Measurements from ENCODE around the gene CAPG. TPM values are rescaled to one million over a fixed set of nuclear protein-coding genes. Genes with fewer than 3 reads are reported as not detected.

The CAPG gene
- polyA plus RNA-seq, 2 of the 4 experiments (the other 2 are of a cell fraction): 57.5 to 81.0 TPM

- no peak overlapping the region for H3K27ac ChIP-seq
- ATAC-seq (no peak), DNase-seq (ENCODE audit: low read depth in 1 of 2, low spot score in 1 of 2) (no peak), FAIRE-seq (no peak)
- H3K4me1 ChIP-seq: peaks cover 6% of the 10 kb centered on the region; the same call in 2 of the 3 replicates
- no peaks in the 10 kb centered on the region for H3K9me3 ChIP-seq
- POLR2A ChIA-PET: interaction anchor here (1.1 kb wide), 1 partner anchor 150 kb away, joined by 3 read pairs; the partner anchor contains the start of gene MAT2A
- H3K4me3 ChIP-seq: no peak overlapping the region
- no peak overlapping the region for H3K4me2 ChIP-seq
- CTCF ChIA-PET: interaction anchor here (0.7 to 8.4 kb wide), 17 partner anchors 9 to 318 kb away, joined by 3 to 189 read pairs (median 3); no protein-coding TSS in a partner anchor
- WGBS (ENCODE audit: missing lambda C conversion rate): 81% methylated on average over 9 of the region's 9 CpGs
- TF ChIP-seq SMC3 (IDR thresholded peaks at IDR 0.05) (no peak), RARB (CRISPR knock-in tag; IDR thresholded peaks at IDR 0.05) (no peak), CHD4 (IDR thresholded peaks at IDR 0.05; ENCODE audit: borderline replicate concordance) (no peak), BCL3 (IDR thresholded peaks at IDR 0.05) (no peak), HDAC2 (IDR thresholded peaks at IDR 0.05) (no peak), TP53 (CRISPR knock-in tag; IDR thresholded peaks at IDR 0.05) (no peak), CHD2 (IDR thresholded peaks at IDR 0.05; ENCODE audit: low read length, partially characterized antibody) (no peak), CBX2 (IDR thresholded peaks at IDR 0.05; ENCODE audit: borderline replicate concordance, low read depth) (no peak), ATOH8 (CRISPR knock-in tag; IDR thresholded peaks at IDR 0.05; ENCODE audit: low read depth) (no peak), ZNF302 (CRISPR knock-in tag; IDR thresholded peaks at IDR 0.05) (no peak), BHLHE40 (IDR thresholded peaks at IDR 0.05; ENCODE audit: low read depth, low read length) (no peak), HEYL (CRISPR knock-in tag; IDR thresholded peaks at IDR 0.05) (no peak), RAD21 (conservative IDR thresholded peaks at IDR 0.05 in 1 of 2, IDR thresholded peaks at IDR 0.05 in 1 of 2) (no peak), NPAS2 (CRISPR knock-in tag; IDR thresholded peaks at IDR 0.05; ENCODE audit: borderline replicate concordance) (no peak), RCOR1 (IDR thresholded peaks at IDR 0.05; ENCODE audit: low read depth, low read length) (no peak), ZFP36 (IDR thresholded peaks at IDR 0.05; ENCODE audit: borderline replicate concordance, partially characterized antibody) (no peak), MAZ (IDR thresholded peaks at IDR 0.05; ENCODE audit: borderline replicate concordance, low read depth, low read length) (no peak), RNF2 (IDR thresholded peaks at IDR 0.05; ENCODE audit: borderline replicate concordance, low read depth) (no peak)
- TF ChIP-seq, protein P1, sequence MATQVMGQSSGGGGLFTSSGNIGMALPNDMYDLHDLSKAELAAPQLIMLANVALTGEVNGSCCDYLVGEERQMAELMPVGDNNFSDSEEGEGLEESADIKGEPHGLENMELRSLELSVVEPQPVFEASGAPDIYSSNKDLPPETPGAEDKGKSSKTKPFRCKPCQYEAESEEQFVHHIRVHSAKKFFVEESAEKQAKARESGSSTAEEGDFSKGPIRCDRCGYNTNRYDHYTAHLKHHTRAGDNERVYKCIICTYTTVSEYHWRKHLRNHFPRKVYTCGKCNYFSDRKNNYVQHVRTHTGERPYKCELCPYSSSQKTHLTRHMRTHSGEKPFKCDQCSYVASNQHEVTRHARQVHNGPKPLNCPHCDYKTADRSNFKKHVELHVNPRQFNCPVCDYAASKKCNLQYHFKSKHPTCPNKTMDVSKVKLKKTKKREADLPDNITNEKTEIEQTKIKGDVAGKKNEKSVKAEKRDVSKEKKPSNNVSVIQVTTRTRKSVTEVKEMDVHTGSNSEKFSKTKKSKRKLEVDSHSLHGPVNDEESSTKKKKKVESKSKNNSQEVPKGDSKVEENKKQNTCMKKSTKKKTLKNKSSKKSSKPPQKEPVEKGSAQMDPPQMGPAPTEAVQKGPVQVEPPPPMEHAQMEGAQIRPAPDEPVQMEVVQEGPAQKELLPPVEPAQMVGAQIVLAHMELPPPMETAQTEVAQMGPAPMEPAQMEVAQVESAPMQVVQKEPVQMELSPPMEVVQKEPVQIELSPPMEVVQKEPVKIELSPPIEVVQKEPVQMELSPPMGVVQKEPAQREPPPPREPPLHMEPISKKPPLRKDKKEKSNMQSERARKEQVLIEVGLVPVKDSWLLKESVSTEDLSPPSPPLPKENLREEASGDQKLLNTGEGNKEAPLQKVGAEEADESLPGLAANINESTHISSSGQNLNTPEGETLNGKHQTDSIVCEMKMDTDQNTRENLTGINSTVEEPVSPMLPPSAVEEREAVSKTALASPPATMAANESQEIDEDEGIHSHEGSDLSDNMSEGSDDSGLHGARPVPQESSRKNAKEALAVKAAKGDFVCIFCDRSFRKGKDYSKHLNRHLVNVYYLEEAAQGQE (IDR thresholded peaks at IDR 0.05): no peak
Observed at GRCh38 chr2:85388878-85389538, 21.2 kb downstream of the CAPG start.

DNA sequence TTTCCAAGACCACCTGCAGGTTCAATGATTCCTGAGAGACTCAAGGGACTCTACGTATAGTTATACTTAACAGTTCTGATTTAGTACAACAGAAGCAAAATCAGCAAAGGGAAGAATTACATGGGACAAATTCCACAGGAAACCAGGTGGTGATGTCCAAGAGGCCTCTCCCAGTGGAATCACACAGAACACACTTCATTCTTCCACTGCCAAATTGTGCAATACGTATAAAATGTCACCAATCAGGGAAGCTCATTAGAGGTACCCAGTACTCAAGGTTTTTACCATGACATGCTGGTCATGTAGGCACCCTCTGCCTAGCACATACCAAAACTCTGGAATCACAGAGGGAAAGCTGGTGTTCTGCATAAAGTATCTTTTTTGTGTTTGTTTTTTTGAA, 22.4 kb downstream of the CAPG start:
- DNase-seq (ENCODE audit: low read depth in 1 of 2, low spot score in 1 of 2) (no peak), FAIRE-seq (no peak), ATAC-seq (no peak)
- POLR2A ChIA-PET: no interaction called here
- CTCF ChIA-PET: interaction anchor here (0.7 to 8.4 kb wide), 6 partner anchors 13 to 367 kb away, joined by 4 to 189 read pairs (median 4); no protein-coding TSS in a partner anchor
- WGBS (ENCODE audit: missing lambda C conversion rate): 92% methylated on average over 2 of the region's 2 CpGs
- Histone ChIP-seq H3K4me2 (no peak overlapping the region), H3K9me3 (no peaks in the 10 kb centered on the region), H3K4me1 (peaks cover 6% of the 10 kb centered on the region; the same call in 2 of the 3 replicates), H3K4me3 (no peak overlapping the region), H3K27ac (no peak overlapping the region)
- TF ChIP-seq CHD4 (IDR thresholded peaks at IDR 0.05; ENCODE audit: borderline replicate concordance) (no peak), CBX8 (IDR thresholded peaks at IDR 0.05) (no peak), RARB (CRISPR knock-in tag; IDR thresholded peaks at IDR 0.05) (no peak), BHLHE40 (IDR thresholded peaks at IDR 0.05; ENCODE audit: low read depth, low read length) (no peak), RNF2 (IDR thresholded peaks at IDR 0.05; ENCODE audit: borderline replicate concordance, low read depth) (no peak), FOXS1 (CRISPR knock-in tag; IDR thresholded peaks at IDR 0.05) (no peak), POLR2AphosphoS2 (conservative IDR thresholded peaks at IDR 0.05; ENCODE audit: low read length) (no peak), KDM5A (IDR thresholded peaks at IDR 0.05) (no peak), EP300 (IDR thresholded peaks at IDR 0.05) (no peak), HOXA7 (CRISPR knock-in tag; IDR thresholded peaks at IDR 0.05) (no peak), RAD21 (conservative IDR thresholded peaks at IDR 0.05 in 1 of 2, IDR thresholded peaks at IDR 0.05 in 1 of 2) (no peak), TFCP2L1 (CRISPR knock-in tag; IDR thresholded peaks at IDR 0.05) (no peak), MYC (IDR thresholded peaks at IDR 0.05; ENCODE audit: borderline replicate concordance, low read length) (no peak)
- TF ChIP-seq, protein P1 (IDR thresholded peaks at IDR 0.05): no peak
